ENCODE measurements around the gene ARSJ. TPM values are rescaled to one million over a fixed set of nuclear protein-coding genes. Genes with fewer than 3 reads are reported as not detected.
A peak's percentile ranks its signal among the peaks of the same experiment; 100 is the strongest.

The ARSJ gene
- total and polyA plus RNA-seq, 11 donors = 0.30 to 7.0 (median 1.7) TPM

DNA sequence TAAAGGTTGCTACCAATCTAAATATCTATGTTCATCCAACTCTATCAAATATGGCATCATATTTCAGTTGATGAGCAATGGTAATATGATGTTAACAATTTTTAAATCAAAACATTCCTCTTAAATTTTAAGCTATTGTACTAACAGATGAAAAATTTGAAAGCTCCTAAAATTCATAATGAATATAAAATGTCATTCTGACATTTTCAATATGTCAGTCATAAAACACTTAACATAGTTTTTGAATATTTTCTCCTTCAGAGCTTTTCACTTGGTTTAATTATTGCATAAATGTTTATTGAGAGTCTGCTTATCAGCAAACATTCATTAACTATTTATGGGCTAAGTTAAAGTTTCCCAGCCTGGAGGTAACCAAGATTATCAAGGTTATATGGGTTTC lies 11.8 kb downstream of the ARSJ start:
- no peak overlapping the region for H3K27ac ChIP-seq
- no peak overlapping the region for H3K4me3 ChIP-seq
- DNase-seq = no peak
- no peaks in the 10 kb centered on the region for H3K9me3 ChIP-seq
- TF ChIP-seq, protein P1, sequence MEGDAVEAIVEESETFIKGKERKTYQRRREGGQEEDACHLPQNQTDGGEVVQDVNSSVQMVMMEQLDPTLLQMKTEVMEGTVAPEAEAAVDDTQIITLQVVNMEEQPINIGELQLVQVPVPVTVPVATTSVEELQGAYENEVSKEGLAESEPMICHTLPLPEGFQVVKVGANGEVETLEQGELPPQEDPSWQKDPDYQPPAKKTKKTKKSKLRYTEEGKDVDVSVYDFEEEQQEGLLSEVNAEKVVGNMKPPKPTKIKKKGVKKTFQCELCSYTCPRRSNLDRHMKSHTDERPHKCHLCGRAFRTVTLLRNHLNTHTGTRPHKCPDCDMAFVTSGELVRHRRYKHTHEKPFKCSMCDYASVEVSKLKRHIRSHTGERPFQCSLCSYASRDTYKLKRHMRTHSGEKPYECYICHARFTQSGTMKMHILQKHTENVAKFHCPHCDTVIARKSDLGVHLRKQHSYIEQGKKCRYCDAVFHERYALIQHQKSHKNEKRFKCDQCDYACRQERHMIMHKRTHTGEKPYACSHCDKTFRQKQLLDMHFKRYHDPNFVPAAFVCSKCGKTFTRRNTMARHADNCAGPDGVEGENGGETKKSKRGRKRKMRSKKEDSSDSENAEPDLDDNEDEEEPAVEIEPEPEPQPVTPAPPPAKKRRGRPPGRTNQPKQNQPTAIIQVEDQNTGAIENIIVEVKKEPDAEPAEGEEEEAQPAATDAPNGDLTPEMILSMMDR (IDR thresholded peaks at IDR 0.05) = no peak
- no peak for TF ChIP-seq POLR2A (IDR thresholded peaks at IDR 0.05)
- no peaks in the 10 kb centered on the region for H3K36me3 ChIP-seq
- intact Hi-C loops (cut with DNase I) = no loop called here
- no peak for ATAC-seq
- no peaks in the 10 kb centered on the region for H3K4me1 ChIP-seq
- H3K27me3 ChIP-seq = no peaks in the 10 kb centered on the region

DNA sequence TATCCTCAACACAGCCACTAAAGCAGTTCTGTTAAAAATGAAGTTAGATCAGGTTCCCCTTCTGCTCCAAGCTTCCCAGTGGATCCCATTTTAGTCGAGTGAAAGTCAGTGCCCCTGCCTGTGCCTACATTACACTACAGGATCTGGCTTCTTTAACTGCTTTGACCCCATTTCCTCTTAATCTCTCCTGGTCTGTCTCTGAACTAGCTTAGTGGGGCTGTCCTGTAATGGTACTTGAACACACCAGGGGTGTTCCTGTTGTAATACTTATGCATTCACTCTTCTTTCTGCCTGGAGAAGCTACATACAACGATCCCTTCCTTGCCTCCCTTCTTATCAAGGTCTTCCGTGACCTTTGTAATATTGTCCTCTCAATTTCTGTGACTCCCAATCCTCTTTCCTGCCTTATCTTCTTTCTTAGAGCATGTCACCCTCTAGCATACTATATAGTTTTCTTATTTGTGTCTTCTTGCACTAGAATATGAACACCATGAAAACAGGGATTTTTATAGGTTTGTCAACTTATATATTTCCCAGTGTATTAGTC lies 16.7 kb downstream of the ARSJ start:
- no peak overlapping the region for H3K27ac ChIP-seq
- DNase-seq = no peak
- H3K4me3 ChIP-seq = no peak overlapping the region
- no peak for ATAC-seq
- H3K9me3 ChIP-seq = no peaks in the 10 kb centered on the region
- H3K4me1 ChIP-seq = peaks cover 0 to 12% (median 0%) of the 10 kb centered on the region in 12 donors
- WGBS, 4 donors = 68 to 80% (median 75%) methylated on average over 3 of the region's 3 CpGs
- no peak for TF ChIP-seq POLR2A (IDR thresholded peaks at IDR 0.05)
- TF ChIP-seq, protein P1 (IDR thresholded peaks at IDR 0.05) = no peak
- H3K36me3 ChIP-seq = no peaks in the 10 kb centered on the region
- intact Hi-C loops (cut with DNase I) = no loop called here
- H3K27me3 ChIP-seq = no peaks in the 10 kb centered on the region

DNA sequence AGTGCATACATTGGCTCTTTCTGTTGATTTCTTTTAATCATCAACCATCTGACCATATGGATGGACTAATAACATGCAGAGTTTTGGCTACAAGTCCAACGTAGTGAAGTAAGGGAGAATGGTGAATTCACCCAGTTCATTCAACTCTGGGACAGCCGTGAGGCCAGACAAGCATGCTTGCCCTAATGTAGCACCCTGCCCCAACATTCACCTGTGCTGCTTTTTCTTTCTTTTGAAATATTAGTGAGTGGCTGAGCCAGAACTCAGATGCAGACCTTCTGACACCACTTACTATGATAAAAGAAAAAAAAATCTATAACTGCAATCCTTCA lies 17.5 kb downstream of the ARSJ start:
- no peaks in the 10 kb centered on the region for H3K27me3 ChIP-seq
- H3K4me1 ChIP-seq = peaks cover 0 to 12% (median 0%) of the 10 kb centered on the region in 12 donors
- ATAC-seq (no peak), DNase-seq (no peak)
- H3K36me3 ChIP-seq = no peaks in the 10 kb centered on the region
- H3K4me3 ChIP-seq = no peak overlapping the region
- 73 to 81% (median 79%) methylated on average over 2 of the region's 2 CpGs for WGBS, 4 donors
- no peaks in the 10 kb centered on the region for H3K9me3 ChIP-seq
- no peak overlapping the region for H3K27ac ChIP-seq
- intact Hi-C loops (cut with DNase I) = no loop called here
- TF ChIP-seq POLR2A (IDR thresholded peaks at IDR 0.05) = no peak
- TF ChIP-seq, protein P1 (IDR thresholded peaks at IDR 0.05) = no peak

DNA sequence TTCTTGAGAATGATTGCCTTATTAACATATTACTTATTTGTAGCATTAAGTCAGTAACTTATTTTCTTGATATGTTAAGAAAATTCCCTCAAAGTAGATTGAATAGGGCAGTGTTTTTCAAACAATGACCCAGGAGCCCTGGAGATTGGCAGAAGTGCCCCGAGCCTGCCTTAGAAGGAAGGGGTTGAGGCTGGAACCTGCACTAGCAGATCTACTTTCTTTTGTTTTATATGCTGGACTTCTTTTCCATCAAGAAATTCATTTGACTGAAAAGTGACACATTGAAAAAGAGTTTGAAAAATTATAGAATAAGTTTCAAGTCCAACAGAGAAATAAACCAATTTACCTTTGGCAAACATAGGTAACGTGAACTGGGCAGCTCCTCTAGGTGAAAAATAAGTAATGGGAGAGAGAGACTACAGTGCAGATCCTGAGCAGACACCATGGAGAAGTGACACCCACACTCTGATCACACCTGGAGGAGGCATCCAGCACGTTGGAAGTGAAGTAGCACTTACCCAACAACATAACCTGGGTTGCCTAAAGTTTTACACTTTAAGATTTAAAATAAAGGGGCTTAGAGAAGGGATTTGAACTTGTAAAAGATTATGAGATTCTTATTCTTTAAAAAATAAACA lies 18.6 kb downstream of the ARSJ start:
- 73 to 86% (median 78%) methylated on average over 3 of the region's 3 CpGs for WGBS, 4 donors
- no peaks in the 10 kb centered on the region for H3K27me3 ChIP-seq
- no peaks in the 10 kb centered on the region for H3K36me3 ChIP-seq
- intact Hi-C loops (cut with DNase I) = no loop called here
- TF ChIP-seq, protein P1 (IDR thresholded peaks at IDR 0.05) = no peak
- no peak for TF ChIP-seq POLR2A (IDR thresholded peaks at IDR 0.05)
- H3K4me3 ChIP-seq = no peak overlapping the region
- DNase-seq (no peak), ATAC-seq (no peak)
- no peaks in the 10 kb centered on the region for H3K9me3 ChIP-seq
- peaks cover 0 to 12% (median 0%) of the 10 kb centered on the region in 12 donors for H3K4me1 ChIP-seq
- peak overlapping the region in 1 of 12 donors; percentile 26 for H3K27ac ChIP-seq

All from heart left ventricle (tissue), 16 donors.